ENCODE data around the gene PARP16. TPM values are rescaled to one million over a fixed set of nuclear protein-coding genes. Genes with fewer than 3 reads are reported as not detected.
"Not testable (repeated sequence)": the region's sequence is repeated elsewhere in the genome, so short reads cannot be mapped to it uniquely, and the experiment has no call there.

PARP16 gene
- total RNA-seq, 1 donor = 16.9 TPM

DNA sequence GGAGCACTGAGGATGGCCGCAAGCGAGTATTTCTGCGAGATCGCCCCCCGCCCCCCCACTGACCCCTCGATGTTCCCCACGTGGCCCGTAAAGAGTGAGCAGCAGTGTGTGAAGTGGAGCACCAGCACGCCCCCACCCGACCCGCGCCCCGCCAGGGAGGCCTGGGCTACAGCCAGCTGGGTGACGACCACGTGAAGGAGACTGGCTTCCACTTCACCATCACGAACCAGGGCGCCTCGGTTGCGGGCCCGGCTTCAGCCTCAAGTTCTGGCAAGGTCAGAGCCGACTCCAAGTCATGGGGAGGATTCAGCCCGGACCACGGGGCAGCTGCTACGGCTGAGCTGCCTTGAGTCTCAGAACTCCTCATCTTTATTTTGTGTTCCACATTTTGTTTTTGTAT, 15.4 kb upstream of the PARP16 start:
- Histone ChIP-seq H3K4me3 (ENCODE audit: low read length) (no peak overlapping the region), H3K9me3 (ENCODE audit: low read depth, low read length) (no peaks in the 10 kb centered on the region), H3K4me1 (ENCODE audit: insufficient read depth, low read length) (peaks cover 39% of the 10 kb centered on the region), H3K27me3 (ENCODE audit: insufficient read depth, low read length) (no peaks in the 10 kb centered on the region)

DNA sequence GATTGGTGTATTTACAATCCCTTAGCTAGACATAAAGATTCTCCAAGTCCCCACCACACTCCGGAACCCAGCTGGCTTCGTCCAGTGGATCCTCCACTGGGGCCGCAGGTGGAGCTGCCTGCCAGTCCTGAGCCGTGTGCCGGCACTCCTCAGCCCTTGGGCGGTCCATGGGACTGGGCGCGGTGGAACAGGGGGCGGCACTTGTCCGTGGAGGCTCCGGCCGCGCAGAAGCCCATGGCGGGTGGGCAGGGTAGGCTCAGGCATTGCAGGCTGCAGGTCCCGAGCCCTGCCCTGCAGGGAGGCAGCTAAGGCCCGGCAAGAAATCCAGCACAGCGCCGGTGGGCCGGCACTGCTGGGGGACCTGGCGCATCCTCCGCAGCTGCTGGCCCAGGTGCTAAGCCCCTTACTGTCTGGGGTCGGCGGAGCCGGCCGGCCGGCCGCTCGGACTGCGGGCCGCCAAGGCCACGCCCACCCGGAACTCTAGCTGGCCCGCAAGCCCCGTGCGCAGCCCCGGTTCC, 14.3 kb upstream of the PARP16 start:
- Histone ChIP-seq H3K4me3 (ENCODE audit: low read length) (no peak overlapping the region), H3K4me1 (ENCODE audit: insufficient read depth, low read length) (peaks cover 45% of the 10 kb centered on the region), H3K9me3 (ENCODE audit: low read depth, low read length) (no peaks in the 10 kb centered on the region), H3K27me3 (ENCODE audit: insufficient read depth, low read length) (no peaks in the 10 kb centered on the region)

DNA sequence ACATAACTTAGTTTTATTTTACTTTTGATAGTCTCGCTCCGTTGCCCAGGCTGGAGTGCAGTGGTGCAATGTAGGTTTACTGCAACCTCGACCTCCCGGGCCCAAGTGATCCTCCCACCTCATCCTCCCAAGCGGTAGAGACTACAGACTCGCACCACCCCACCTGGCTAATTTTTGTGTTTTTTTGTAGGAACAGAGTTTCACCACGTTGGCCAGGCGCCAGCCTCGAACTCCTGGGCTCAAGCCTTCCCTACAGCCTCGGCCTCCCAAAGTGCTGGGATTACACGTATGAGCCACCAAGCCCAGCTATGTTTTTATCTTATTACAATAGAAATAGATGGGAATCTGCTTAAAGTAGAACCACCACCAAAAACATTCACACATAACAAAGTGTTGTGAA, 12.0 kb upstream of the PARP16 start:
- Histone ChIP-seq H3K4me3 (ENCODE audit: low read length) (no peak overlapping the region), H3K4me1 (ENCODE audit: insufficient read depth, low read length) (peaks cover 37% of the 10 kb centered on the region), H3K9me3 (ENCODE audit: low read depth, low read length) (no peaks in the 10 kb centered on the region), H3K27me3 (ENCODE audit: insufficient read depth, low read length) (no peaks in the 10 kb centered on the region)

DNA sequence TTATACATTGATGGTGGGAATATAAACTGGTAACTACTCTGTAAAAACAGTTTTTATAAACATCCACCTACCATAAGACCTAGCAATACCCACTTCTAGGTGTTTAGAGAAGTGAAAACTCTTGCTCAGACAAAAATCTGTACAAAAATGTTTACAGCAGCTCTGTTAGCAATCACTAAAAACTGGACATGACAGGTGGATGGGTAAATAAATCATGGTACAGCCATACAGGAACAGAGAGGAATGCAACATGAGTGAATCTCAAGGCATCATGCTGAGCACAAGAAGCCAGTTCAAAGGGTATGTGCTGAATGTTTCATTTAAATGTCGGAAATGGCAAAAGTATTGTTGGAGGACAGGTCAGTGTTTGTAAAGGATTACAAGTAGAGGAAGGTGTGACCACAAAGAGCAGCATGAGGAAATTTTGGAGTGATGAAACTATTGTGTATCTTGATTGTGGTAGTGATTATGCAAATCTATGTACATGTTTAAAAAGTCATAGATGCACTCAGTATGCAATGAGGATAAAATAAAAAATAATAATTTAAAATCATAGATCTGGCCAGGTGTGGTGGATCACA, 6.3 kb upstream of the PARP16 start:
- peaks cover 39% of the 10 kb centered on the region for H3K4me1 ChIP-seq (ENCODE audit: insufficient read depth, low read length)
- H3K9me3 ChIP-seq (ENCODE audit: low read depth, low read length) = no peaks in the 10 kb centered on the region
- H3K27me3 ChIP-seq (ENCODE audit: insufficient read depth, low read length) = no peaks in the 10 kb centered on the region
- no peak overlapping the region for H3K4me3 ChIP-seq (ENCODE audit: low read length)

DNA sequence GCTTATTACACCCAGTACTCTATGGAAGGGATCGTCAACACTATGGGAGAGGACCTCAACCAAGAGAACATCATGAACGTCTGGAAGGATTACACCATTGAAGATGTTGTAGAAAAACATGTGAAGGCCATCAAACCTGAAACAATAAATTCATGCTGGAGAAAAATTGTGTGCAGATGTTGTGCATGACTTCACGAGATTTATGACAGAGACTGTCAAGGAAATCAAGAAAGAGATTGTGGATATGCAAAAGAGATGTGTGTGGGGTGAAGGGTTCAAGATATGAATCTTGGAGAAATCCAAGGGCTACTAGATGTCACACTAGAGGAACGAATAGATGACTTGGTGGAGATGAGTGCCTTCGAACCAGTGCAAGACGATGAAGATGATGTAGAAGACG, 3.5 kb upstream of the PARP16 start:
- Histone ChIP-seq H3K27me3 (ENCODE audit: insufficient read depth, low read length) (no peaks in the 10 kb centered on the region), H3K4me1 (ENCODE audit: insufficient read depth, low read length) (peaks cover 38% of the 10 kb centered on the region), H3K4me3 (ENCODE audit: low read length) (no peak overlapping the region), H3K9me3 (ENCODE audit: low read depth, low read length) (no peaks in the 10 kb centered on the region)

DNA sequence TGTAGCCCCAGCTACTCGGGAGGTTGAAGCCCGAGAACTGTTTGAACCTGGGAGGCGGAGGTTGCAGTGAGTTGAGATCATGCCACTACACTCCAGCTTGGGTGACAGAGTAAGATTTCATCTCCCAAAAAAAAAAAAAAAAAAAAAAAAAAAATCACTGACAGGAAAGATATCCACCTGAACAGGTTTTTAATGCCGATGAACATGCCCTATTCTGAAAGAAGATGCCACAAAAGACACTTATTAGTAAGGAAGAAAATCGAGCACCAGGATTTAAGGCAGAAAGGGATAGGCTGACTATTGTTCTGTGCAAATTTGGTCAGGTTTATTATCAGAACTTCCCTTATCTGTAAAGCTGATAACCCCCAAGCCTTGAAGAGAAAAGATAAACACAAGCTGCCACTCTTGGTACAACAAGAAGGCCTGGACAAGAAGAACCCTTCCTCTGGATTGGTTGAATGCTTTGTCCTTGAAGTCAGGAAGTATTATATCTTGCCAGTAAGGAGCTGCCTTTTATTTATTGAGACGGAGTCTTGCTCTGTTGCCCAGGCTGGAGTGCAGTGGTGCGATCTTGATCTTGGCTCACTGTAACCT, 2.7 kb upstream of the PARP16 start:
- Histone ChIP-seq H3K4me3 (ENCODE audit: low read length) (no peak overlapping the region), H3K9me3 (ENCODE audit: low read depth, low read length) (no peaks in the 10 kb centered on the region), H3K4me1 (ENCODE audit: insufficient read depth, low read length) (peaks cover 41% of the 10 kb centered on the region), H3K27me3 (ENCODE audit: insufficient read depth, low read length) (no peaks in the 10 kb centered on the region)

DNA sequence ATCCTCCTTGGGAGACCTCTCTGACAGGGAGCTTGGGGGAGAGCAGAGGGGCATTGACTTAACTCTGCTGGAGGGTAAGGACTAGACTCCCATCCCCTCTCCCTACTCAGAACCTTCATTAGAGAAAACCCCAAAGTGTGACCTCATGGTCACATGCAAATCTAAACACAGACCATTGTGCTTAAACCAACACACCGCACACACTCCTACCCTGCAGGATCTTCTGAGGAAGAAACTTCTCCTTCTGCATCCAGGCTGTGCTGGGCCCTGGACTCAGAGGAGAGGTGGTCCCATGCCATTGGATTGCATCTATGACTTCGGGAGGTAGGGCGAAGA, 805 bp upstream of the PARP16 start:
- H3K9me3 ChIP-seq (ENCODE audit: low read depth, low read length) = no peaks in the 10 kb centered on the region
- no peaks in the 10 kb centered on the region for H3K27me3 ChIP-seq (ENCODE audit: insufficient read depth, low read length)
- H3K4me3 ChIP-seq (ENCODE audit: low read length) = no peak overlapping the region
- peaks cover 31% of the 10 kb centered on the region for H3K4me1 ChIP-seq (ENCODE audit: insufficient read depth, low read length)

DNA sequence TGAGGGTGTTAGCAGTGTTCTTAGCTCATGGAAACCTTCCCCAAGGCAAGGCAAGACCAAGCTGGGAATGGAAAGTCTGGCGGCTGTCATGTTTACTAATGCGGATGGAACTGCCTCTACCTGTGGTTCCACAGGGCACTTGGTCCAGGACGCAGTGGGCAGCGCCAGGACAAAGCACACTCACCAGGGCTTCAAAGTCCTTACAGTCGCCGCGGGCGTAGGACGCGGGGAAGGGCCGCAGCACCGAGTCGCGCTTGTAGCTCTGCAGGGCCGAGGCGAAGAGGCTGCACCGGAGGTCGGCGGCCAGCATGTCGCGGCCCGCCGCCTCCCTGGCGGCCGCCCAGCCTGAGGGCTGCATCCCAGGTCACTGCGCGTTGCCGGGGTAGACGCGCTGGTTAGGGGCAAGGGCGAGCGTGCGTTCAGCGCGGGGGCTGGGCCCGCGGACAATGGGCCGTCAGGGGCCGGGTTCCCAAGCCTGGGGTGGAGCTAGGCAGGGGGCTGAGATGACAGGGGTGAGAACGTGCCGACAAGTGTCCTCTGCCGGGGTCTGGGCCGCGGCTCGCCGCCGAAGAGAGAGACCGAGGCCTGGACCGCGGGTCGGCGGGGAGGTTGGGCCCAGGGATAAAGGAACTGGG, 497 bp downstream of the PARP16 start:
- peaks cover 26% of the 10 kb centered on the region for H3K4me1 ChIP-seq (ENCODE audit: insufficient read depth, low read length)
- H3K27me3 ChIP-seq (ENCODE audit: insufficient read depth, low read length) = no peaks in the 10 kb centered on the region
- H3K4me3 ChIP-seq (ENCODE audit: low read length) = peak overlapping the region; percentile 71
- no peaks in the 10 kb centered on the region for H3K9me3 ChIP-seq (ENCODE audit: low read depth, low read length)

DNA sequence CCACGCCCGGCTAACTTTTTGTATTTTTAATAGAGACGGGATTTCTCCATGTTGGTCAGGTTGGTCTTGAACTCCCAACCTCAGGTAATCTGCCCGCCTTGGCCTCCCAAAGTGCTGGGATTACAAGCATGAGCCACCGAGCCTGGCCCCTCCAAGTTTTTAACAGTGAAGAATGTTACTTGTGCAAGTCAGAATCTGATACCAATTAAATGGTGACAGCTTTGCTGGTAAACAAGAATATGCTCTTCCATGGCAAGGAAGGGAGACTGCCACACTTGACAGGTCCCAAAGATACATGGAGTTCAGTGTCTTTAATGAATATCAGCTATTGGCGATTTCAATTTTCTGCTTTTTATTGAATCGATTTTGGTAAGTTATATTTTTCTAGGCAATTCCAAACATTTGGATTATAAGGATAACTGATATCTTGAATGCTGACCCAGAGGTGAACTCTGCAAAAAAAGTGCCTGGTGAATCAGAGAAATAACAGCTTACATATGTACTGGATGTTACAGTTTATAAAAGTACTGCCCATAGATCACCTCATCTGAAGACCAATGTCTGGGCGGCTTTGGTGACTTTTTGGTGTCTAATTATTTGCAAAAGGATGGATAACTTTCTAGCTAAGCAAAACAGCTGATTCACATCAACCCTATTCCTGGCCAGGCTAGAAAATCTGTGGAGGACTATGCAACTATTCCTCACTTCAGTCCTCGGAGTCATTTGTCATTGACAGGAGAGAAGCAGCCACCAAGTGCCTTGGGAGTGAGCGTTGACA, 1.2 kb downstream of the PARP16 start:
- peaks cover 26% of the 10 kb centered on the region for H3K4me1 ChIP-seq (ENCODE audit: insufficient read depth, low read length)
- no peaks in the 10 kb centered on the region for H3K27me3 ChIP-seq (ENCODE audit: insufficient read depth, low read length)
- H3K4me3 ChIP-seq (ENCODE audit: low read length) = peak overlapping the region; percentile 71
- no peaks in the 10 kb centered on the region for H3K9me3 ChIP-seq (ENCODE audit: low read depth, low read length)

DNA sequence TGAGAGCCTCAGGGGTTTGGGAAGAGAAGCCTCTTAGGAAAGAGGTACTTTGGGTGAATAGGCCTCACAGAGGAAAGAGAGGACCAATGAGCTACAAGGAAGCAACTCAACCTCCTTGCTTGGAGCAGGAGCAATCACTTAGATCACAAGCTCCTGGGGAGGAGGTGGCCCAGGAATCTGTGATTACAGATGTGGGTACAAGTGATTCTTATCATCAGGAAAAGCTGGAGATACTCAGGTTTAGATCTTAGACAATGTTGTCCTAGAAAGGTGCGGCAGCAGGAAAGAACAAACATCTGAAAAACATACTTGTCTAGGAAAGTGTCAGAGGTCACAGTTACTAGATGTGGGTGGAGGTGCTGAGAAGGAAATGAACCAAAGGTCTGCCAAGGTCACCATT, 8.2 kb downstream of the PARP16 start:
- Histone ChIP-seq H3K4me3 (ENCODE audit: low read length) (no peak overlapping the region), H3K9me3 (ENCODE audit: low read depth, low read length) (no peaks in the 10 kb centered on the region), H3K27me3 (ENCODE audit: insufficient read depth, low read length) (no peaks in the 10 kb centered on the region), H3K4me1 (ENCODE audit: insufficient read depth, low read length) (peaks cover 4% of the 10 kb centered on the region)

DNA sequence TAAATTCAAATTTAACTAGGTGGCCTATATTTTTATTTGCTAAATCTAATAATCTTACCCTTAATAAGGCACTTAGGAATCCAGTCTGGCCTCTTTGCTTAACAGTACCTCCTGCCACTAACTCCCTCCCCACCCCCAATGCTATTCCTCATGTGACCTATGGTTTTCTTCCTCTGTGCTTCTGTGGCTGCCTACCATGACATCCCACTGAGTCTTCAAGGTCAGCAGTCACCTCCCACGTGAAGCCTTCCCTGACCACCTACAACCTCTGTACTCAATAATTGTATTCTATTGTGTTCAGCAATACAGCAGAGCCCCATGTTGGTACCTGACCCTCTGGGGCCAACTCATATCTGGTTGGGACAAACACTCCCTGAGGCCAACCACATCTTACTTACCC, 9.7 kb downstream of the PARP16 start:
- Histone ChIP-seq H3K4me3 (ENCODE audit: low read length) (no peak overlapping the region), H3K4me1 (ENCODE audit: insufficient read depth, low read length) (peaks cover 4% of the 10 kb centered on the region), H3K9me3 (ENCODE audit: low read depth, low read length) (no peaks in the 10 kb centered on the region), H3K27me3 (ENCODE audit: insufficient read depth, low read length) (no peaks in the 10 kb centered on the region)

DNA sequence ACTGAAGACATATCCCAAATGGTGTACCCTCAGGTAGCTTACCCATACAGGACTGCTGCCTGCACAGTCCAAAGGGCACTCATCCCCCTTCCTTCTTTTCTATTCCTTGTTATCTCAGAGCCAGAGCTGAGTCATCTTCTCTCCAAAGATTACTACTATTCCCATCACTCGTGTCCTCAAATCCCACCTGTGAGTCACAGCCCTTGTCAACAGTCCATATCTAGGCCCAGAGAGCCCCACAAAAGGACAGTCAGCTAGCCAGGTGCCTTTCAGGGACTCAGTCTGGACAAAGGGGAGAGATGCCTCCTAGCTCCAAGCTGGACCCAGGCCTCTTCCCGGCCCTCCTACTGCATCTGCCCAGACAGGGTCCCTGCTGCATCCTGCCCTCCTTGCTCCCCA, 11.0 kb downstream of the PARP16 start:
- H3K4me3 ChIP-seq (ENCODE audit: low read length) = no peak overlapping the region
- peaks cover 4% of the 10 kb centered on the region for H3K4me1 ChIP-seq (ENCODE audit: insufficient read depth, low read length)
- no peaks in the 10 kb centered on the region for H3K27me3 ChIP-seq (ENCODE audit: insufficient read depth, low read length)
- no peaks in the 10 kb centered on the region for H3K9me3 ChIP-seq (ENCODE audit: low read depth, low read length)

DNA sequence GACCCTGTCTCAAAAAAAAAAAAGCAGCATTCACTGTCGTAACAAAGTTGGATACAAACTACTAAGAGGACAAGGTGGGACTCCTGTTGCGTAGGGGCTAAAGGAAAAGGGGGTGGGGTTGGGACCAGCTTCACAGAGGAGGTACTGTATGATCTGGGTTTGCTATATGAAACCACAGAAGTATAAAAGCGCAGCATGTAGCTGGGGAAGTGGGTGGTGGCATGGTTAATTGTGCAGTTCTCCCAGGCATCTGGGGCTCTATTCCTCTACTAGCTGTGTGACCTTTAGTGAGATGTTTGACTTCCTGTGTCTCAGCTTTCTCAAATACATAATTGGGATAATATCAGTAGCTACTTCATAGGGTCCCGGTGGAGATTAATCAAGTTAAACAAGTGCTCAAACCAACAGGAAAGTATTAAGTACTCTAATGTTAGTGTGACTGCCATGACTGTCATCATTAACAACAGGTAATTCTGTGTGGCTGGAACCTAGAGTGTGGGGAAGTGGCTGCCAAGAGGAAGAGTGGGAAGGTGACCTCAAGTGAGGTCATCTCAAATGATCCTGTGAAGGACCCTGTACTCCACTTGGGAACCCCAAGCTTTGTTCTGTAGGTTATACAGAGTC, 11.5 kb downstream of the PARP16 start:
- Histone ChIP-seq H3K4me1 (ENCODE audit: insufficient read depth, low read length) (peaks cover 4% of the 10 kb centered on the region), H3K4me3 (ENCODE audit: low read length) (no peak overlapping the region), H3K27me3 (ENCODE audit: insufficient read depth, low read length) (no peaks in the 10 kb centered on the region), H3K9me3 (ENCODE audit: low read depth, low read length) (no peaks in the 10 kb centered on the region)

DNA sequence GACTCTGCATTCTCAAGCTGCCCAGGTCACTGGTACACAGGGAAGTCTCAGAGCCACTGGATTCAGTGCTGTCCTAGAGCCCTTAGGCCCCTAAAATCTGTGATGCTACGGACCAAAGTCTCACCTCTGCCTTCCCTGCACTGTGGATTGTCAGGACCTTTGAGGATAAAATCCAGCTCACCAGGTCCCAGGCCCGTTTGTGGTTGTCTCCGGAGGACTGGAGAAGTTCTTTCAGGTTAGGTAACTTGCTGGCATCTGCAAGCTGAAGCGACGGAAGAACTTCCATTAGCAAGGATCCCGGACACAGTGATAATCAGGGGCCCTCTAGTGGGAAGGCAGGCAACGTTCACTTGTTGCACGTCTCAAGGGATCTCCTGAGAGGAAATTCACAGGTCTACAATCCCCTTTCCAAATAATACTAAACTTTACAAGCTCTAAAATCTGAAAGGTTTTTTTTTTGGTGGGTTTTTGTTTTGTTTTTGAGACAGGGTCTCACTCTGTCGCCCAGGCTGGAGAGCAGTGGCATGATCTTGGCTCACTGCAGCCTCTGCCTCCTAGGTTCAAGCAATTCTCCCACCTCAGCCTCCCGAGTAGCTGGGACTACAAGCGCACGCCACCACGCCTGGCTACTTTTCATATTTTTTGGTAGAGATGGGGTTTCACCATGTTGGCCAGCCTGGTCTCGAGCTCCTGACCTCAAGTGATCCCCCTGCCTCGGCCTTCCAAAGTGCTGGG, 15.7 kb downstream of the PARP16 start:
- not testable (repeated sequence) for H3K4me3 ChIP-seq (ENCODE audit: low read length); H3K27me3 ChIP-seq (ENCODE audit: insufficient read depth, low read length); H3K4me1 ChIP-seq (ENCODE audit: insufficient read depth, low read length); H3K9me3 ChIP-seq (ENCODE audit: low read depth, low read length)

Measured in mononuclear cell (primary cell).